Measurements from ENCODE around the gene CHST1. TPM values are rescaled to one million over a fixed set of nuclear protein-coding genes. Genes with fewer than 3 reads are reported as not detected.

Gene CHST1
- total RNA-seq: 1 to 10 TPM in 3 of 4 donors, under 1 TPM in 1; 0.30 to 1.7 (median 1.4) TPM

- DNase-seq (ENCODE audit: low spot score in 2 of 2): no peak
- peak within 1 kb of the TSS; percentile 32 for H3K4me3 ChIP-seq (ENCODE audit: low read depth, poor library complexity, severe bottlenecking)
- WGBS, 2 donors: 0% methylated on average over 14 to 22 of the region's 96 CpGs
- intact Hi-C loops (cut with DNase I; ENCODE audit: low total_unique reads): no loop called here
- TF ChIP-seq POLR2A (IDR thresholded peaks at IDR 0.05): no peak
- no peak for TF ChIP-seq CTCF (IDR thresholded peaks at IDR 0.05)
These were observed at the start of gene CHST1 for GRCh38 chr11:45665206-45665932. Gene CHST1, minus strand, starts transcription at chr11:45665622. Its CDS starts 14,699 bp downstream, at chr11:45650923.

GRCh38 chr11:45713573-45713972 lies 48.2 kb upstream of the CHST1 start:
- intact Hi-C loops (cut with DNase I; ENCODE audit: low total_unique reads): no loop called here
- no peak overlapping the region for H3K4me3 ChIP-seq (ENCODE audit: low read depth, poor library complexity, severe bottlenecking)
- no peak for DNase-seq (ENCODE audit: low spot score in 2 of 2)
- WGBS, 2 donors: 53 to 66% methylated on average over 2 of the region's 2 CpGs
- TF ChIP-seq CTCF (IDR thresholded peaks at IDR 0.05): no peak
- TF ChIP-seq POLR2A (IDR thresholded peaks at IDR 0.05): no peak

GRCh38 chr11:45710561-45710960 lies 45.1 kb upstream of the CHST1 start:
- no peak overlapping the region for H3K4me3 ChIP-seq (ENCODE audit: low read depth, poor library complexity, severe bottlenecking)
- intact Hi-C loops (cut with DNase I; ENCODE audit: low total_unique reads): no loop called here
- WGBS, 2 donors: 68 to 79% methylated on average over 1 of the region's 1 CpG
- TF ChIP-seq POLR2A (IDR thresholded peaks at IDR 0.05) (no peak), CTCF (IDR thresholded peaks at IDR 0.05) (no peak)
- DNase-seq (ENCODE audit: low spot score in 2 of 2): peak in 1 of 2 donors; percentile 34

GRCh38 chr11:45708887-45709663 lies 43.7 kb upstream of the CHST1 start:
- no peak for TF ChIP-seq POLR2A (IDR thresholded peaks at IDR 0.05)
- TF ChIP-seq CTCF (IDR thresholded peaks at IDR 0.05): no peak
- DNase-seq (ENCODE audit: low spot score in 2 of 2): peak in 1 of 2 donors; percentile 21
- intact Hi-C loops (cut with DNase I; ENCODE audit: low total_unique reads): no loop called here
- no peak overlapping the region for H3K4me3 ChIP-seq (ENCODE audit: low read depth, poor library complexity, severe bottlenecking)
- 77 to 81% methylated on average over 6 of the region's 6 CpGs for WGBS, 2 donors

- no peak for TF ChIP-seq CTCF (IDR thresholded peaks at IDR 0.05)
- TF ChIP-seq POLR2A (IDR thresholded peaks at IDR 0.05): no peak
- H3K4me3 ChIP-seq (ENCODE audit: low read depth, poor library complexity, severe bottlenecking): no peak overlapping the region
- intact Hi-C loops (cut with DNase I; ENCODE audit: low total_unique reads): no loop called here
- peak in 1 of 2 donors; percentile 10 for DNase-seq (ENCODE audit: low spot score in 2 of 2)
- WGBS, 2 donors: 68 to 82% methylated on average over 2 of the region's 2 CpGs
These were observed 39.2 kb upstream of the CHST1 start for GRCh38 chr11:45704635-45705034.
